ENCODE measurements around the gene IQSEC3.

Gene IQSEC3

DNA sequence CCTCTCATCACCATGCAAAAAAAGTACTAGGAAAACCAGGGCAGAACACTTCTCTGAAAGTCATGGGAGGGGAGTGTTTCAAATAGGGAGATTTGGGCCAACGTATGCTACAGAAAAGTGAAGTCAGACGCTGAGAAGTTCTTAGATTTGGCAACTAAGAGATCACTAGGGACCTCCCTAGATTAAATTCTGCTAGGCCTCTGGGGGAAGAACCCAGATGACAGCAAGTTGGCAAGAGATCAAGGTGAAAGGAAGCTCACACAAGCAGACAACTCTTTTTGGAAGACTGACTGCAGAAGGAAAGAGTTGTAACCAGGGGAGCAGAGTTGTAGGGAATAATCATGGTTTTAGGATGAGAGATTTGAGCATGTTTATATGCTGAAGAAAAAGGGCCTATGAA lies 20.7 kb downstream of the IQSEC3 start:
- no peak overlapping the region for H3K4me3 Mint-ChIP-seq
- H3K27ac Mint-ChIP-seq: no peak overlapping the region
- no peaks in the 10 kb centered on the region for H3K4me1 Mint-ChIP-seq (ENCODE audit: low read depth)
- peaks cover 6% of the 10 kb centered on the region for H3K27me3 Mint-ChIP-seq
- peaks cover 3% of the 10 kb centered on the region for H3K36me3 Mint-ChIP-seq
- H3K9me3 Mint-ChIP-seq (ENCODE audit: low read depth): peaks cover 15% of the 10 kb centered on the region

DNA sequence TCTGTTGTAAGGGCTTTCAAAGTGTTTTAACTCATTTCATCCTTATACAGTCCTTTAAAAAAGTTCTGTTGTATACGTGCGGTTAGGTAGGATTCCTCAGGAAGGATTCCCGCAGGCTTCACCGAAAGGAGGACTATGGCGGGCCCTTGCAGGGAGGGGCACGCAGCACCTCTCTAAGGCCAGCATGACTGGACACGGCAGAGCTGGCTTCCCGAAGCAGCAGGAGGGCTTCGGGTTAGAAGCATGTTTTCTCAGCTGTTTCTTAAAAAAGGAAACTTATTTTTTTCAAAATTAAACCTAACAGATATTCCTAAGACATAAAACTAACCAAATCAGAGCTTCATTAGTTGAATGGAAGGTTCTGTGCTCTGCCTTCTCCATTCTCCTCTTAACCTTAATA lies 21.3 kb downstream of the IQSEC3 start:
- H3K27me3 Mint-ChIP-seq: peaks cover 6% of the 10 kb centered on the region
- H3K4me3 Mint-ChIP-seq: no peak overlapping the region

DNA sequence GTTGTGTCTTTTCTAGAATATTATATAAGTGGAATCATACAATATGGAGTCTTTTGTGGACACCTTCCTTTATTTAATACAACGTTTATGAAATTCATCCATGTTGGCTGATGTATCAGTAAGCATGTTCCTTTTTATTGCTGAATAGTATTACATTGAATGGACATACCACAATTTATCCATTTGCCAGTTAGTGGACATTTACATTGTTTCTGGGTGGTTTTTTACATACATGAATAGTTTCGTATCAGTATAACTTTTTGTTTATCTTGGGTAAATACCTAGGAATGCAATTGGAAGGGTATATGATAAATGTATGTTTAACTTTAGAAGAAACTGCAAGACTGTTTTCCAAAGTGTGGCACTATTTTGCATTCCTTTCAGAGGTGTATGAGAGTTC lies 23.1 kb downstream of the IQSEC3 start:
- Mint-ChIP-seq H3K9me3 (ENCODE audit: low read depth) (peaks cover 15% of the 10 kb centered on the region), H3K36me3 (peaks cover 6% of the 10 kb centered on the region), H3K27me3 (peaks cover 3% of the 10 kb centered on the region), H3K4me1 (ENCODE audit: low read depth) (no peaks in the 10 kb centered on the region), H3K27ac (no peak overlapping the region), H3K4me3 (no peak overlapping the region)

More for the DNA sequence above, 21.3 kb downstream of the IQSEC3 start:
- Mint-ChIP-seq H3K9me3 (ENCODE audit: low read depth) (peaks cover 15% of the 10 kb centered on the region), H3K4me1 (ENCODE audit: low read depth) (no peaks in the 10 kb centered on the region), H3K27ac (no peak overlapping the region), H3K36me3 (peaks cover 3% of the 10 kb centered on the region)

DNA sequence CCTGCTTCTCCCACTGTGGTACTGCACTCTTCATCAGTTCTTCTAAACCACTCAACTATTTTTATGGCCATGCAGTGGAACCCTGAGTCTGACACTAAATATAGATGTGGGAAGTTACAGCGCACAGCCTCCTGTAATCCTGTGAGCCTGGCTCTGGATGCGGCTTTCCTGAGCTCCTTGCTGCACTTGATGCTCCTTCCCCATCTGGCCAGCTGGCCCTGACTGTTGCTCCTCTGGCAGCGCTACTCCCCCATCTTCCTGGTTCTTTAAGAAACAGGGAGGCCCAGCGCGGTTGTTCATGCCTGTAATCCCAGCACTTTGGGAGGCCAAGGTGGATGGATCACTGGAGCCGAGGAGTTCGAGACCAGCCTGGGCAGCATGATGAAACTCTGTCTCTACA lies 24.6 kb downstream of the IQSEC3 start:
- peaks cover 6% of the 10 kb centered on the region for H3K36me3 Mint-ChIP-seq
- H3K27ac Mint-ChIP-seq: no peak overlapping the region
- no peaks in the 10 kb centered on the region for H3K4me1 Mint-ChIP-seq (ENCODE audit: low read depth)
- H3K9me3 Mint-ChIP-seq (ENCODE audit: low read depth): peaks cover 15% of the 10 kb centered on the region
- peaks cover 3% of the 10 kb centered on the region for H3K27me3 Mint-ChIP-seq
- no peak overlapping the region for H3K4me3 Mint-ChIP-seq

DNA sequence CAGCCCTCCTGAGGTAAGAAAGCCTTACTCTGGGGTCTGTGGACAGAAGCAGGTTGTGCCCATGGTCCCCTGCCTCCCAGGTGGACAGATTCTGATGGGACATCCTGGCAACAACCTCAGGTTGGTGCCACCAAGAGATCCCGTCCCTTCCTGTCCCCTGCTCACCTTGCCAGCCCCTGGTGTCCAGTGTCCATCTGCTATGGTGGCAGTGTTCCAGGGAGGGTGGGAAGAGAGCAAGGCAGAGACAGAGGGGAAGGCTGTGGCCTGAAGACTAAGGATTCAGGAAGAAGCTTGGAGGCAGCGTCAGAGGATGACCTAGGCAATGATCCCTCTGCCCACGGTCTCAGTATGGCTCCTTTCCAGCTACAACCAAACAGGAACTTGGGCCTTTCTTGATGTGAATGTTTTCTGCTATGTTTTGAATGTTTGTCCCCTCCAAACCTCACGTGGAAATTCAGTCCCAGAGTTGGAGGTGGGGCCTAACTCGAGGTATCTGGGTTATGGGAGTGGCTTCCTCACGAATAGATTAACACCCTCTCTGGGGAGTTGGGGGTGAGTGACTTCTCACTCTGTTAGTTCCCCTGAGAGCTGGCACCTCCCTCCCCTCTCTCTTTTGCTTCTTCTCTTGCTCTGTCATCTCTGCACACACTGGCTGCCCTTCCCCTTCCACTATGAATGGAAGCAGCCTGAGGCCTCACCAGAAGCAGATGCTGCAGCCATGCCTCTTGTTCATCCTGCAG lies 26.9 kb downstream of the IQSEC3 start:
- Mint-ChIP-seq H3K9me3 (ENCODE audit: low read depth) (peaks cover 15% of the 10 kb centered on the region), H3K27ac (no peak overlapping the region), H3K36me3 (peaks cover 6% of the 10 kb centered on the region), H3K4me3 (no peak overlapping the region), H3K4me1 (ENCODE audit: low read depth) (no peaks in the 10 kb centered on the region), H3K27me3 (peaks cover 3% of the 10 kb centered on the region)

DNA sequence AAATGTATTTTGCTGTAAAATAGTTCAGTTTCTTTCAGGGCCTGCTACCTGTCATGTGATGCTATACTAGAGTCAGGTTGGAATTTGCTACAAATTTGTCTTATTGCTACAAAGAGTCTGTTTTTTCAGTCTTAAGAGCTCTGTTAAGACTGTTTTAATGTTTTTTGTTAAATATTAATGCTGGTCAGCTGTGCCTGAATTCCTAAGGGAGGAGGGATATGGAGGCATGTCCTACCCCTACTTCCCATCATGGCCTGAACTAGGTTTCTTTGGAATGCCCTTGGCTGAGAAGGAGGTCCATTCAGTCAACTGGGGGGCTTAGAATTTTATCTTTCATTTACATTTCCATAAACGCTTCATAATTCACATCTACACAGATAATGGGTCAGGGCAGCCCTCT lies 30.0 kb downstream of the IQSEC3 start:
- H3K9me3 Mint-ChIP-seq (ENCODE audit: low read depth): no peaks in the 10 kb centered on the region
- H3K4me3 Mint-ChIP-seq: no peak overlapping the region
- H3K36me3 Mint-ChIP-seq: peaks cover 3% of the 10 kb centered on the region
- peaks cover 7% of the 10 kb centered on the region for H3K27me3 Mint-ChIP-seq
- no peak overlapping the region for H3K27ac Mint-ChIP-seq
- no peaks in the 10 kb centered on the region for H3K4me1 Mint-ChIP-seq (ENCODE audit: low read depth)

DNA sequence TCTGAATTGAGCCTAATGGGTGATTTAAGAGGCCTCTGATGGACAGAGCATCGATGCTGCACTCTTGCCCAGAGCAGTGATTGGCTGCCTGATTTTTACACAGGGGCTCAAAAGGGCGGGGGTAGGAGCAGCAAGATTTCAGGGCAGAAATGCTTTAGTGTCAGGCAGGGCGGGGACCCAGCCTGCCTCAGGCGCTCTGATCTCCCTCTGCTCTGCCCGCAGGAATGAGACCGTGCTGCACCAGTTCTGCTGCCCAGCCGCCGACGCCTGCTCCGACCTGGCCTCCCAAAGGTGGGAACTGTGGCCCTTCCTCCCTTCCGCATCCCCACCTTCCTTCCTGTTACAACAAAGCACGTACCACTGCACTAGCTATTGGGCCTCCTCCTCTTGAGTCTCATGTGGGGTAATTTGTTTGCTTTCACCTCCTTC lies 32.4 kb downstream of the IQSEC3 start:
- Mint-ChIP-seq H3K36me3 (peaks cover under 1% of the 10 kb centered on the region), H3K4me1 (ENCODE audit: low read depth) (peaks cover 2% of the 10 kb centered on the region), H3K27ac (no peak overlapping the region), H3K9me3 (ENCODE audit: low read depth) (no peaks in the 10 kb centered on the region), H3K27me3 (peaks cover 6% of the 10 kb centered on the region), H3K4me3 (no peak overlapping the region)

DNA sequence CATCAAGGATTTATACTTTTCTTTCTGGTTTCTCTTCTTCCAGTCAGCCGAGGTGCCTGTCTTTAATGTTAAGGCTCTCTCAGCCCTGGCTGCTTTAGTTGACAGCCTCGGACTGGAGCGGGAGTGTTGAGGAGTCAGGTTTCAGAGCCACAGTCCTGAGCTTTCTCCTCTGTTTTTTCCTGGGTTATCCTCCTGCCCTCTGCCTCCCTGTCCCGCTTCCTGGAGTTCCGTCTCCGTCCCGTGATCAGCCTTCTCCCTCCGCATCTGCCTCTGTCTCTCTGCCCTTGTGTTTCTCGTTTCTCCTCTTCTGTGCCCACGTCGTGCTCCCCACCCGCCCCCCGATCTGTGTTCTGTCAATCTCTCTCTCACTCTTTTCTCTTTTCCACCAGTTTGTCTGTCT lies 33.0 kb downstream of the IQSEC3 start:
- Mint-ChIP-seq H3K4me1 (ENCODE audit: low read depth) (peaks cover 5% of the 10 kb centered on the region), H3K4me3 (no peak overlapping the region), H3K27ac (no peak overlapping the region), H3K36me3 (no peaks in the 10 kb centered on the region), H3K9me3 (ENCODE audit: low read depth) (no peaks in the 10 kb centered on the region), H3K27me3 (peaks cover 6% of the 10 kb centered on the region)

DNA sequence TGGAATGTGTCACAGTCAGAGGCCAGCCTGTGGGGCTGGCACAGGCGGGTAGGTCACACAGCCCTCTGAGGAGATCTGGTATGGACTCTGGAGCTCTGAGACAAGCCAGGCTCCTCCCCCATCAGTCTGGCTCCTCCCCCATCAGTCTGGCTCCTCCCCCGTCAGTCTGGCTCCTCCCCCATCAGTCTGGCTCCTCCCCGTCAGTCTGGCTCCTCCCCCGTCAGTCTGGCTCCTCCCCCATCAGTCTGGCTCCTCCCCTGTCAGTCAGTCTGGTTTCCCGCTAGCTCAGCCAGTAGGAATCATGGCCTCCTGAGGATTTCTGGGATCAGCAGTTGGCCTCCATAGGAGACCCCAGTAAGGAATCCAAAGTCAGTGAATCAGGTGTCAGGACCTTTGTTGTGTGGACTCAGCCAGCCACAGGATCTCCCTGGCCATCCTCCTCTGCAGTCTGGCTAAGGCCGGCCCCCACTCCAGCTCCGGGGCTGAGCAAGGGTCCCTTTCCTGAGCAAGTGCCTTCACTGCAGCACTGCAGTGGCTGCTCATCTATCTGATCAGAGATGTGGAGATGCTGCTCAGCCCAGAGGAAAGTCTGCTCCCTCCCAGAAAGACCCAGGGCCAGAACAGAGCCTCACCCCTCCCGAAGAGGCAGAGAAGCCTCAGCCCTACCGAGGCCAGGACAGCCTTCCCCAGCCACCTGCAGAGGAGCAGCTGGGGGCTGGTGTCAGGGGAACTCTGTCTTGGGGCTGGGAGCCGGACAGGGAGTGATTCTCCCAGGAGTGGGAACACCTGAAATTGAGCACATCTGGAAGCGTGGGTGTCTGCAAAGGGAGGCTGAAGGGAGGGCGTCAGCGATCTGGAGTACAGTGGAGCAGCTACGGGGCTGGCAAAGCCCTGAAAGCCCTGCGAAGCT lies 35.7 kb downstream of the IQSEC3 start:
- H3K27me3 Mint-ChIP-seq: peaks cover 6% of the 10 kb centered on the region

DNA sequence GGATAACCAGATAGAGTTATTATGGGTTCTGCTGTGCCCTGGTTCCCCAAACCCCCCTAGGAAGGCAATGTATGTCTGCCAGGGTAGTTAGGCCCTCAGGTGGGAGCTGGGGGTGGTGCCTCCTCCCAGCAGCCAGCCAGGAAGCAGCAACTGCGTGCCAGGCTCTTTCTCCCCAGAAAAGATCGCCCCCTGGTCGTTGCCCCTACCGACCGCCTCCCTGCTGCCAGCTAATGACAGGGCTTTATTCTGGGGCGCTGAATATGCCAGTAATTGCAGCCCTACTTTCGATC lies 36.3 kb downstream of the IQSEC3 start:
- no peak overlapping the region for H3K4me3 Mint-ChIP-seq
- H3K4me1 Mint-ChIP-seq (ENCODE audit: low read depth): peaks cover 8% of the 10 kb centered on the region
- no peaks in the 10 kb centered on the region for H3K9me3 Mint-ChIP-seq (ENCODE audit: low read depth)
- peaks cover 6% of the 10 kb centered on the region for H3K27me3 Mint-ChIP-seq
- no peak overlapping the region for H3K27ac Mint-ChIP-seq
- no peaks in the 10 kb centered on the region for H3K36me3 Mint-ChIP-seq

More for the DNA sequence above, 35.7 kb downstream of the IQSEC3 start:
- peaks cover 8% of the 10 kb centered on the region for H3K4me1 Mint-ChIP-seq (ENCODE audit: low read depth)
- H3K9me3 Mint-ChIP-seq (ENCODE audit: low read depth): no peaks in the 10 kb centered on the region
- H3K4me3 Mint-ChIP-seq: no peak overlapping the region
- no peaks in the 10 kb centered on the region for H3K36me3 Mint-ChIP-seq
- no peak overlapping the region for H3K27ac Mint-ChIP-seq

DNA sequence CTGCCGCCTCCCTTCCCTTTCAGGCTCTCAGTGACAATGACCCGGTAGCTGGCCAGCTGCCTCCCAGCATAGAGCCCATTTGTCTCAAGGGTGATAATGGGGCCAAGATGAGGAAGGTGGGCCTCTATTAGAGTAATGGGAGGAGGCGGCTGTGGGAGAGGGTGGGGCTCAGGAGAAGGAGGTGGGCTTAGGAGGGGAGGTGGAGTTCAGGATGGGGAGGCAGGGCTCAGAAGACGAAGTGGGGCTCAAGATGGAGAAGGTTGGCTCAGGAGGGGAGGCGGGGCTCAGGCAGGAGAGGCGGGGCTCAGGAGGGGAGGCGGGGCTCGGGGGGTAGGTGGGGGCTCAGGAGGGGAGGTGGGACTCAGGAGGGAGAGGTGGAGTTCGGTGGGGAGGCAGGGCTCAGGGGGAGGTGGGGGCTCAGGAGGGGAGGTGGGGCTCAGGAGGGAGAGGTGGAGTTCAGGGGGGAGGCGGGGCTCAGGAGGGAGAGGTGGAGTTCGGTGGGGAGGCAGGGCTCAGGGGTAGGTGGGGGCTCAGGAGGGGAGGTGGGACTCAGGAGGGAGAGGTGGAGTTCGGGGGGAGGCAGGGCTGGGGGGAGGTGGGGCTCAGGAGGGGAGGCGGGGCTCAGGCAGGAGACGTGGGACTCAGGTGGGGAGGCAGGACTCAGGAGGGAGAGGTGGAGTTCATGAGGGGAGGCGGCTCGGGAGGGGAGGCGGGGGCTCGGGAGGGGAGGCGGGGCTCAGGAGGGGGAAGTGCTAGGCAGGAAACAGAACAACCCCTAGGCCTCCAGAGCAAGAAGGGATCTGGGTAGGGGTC lies 36.8 kb downstream of the IQSEC3 start:
- Mint-ChIP-seq H3K27ac (no peak overlapping the region), H3K9me3 (ENCODE audit: low read depth) (no peaks in the 10 kb centered on the region), H3K4me3 (no peak overlapping the region), H3K4me1 (ENCODE audit: low read depth) (peaks cover 8% of the 10 kb centered on the region), H3K27me3 (peaks cover 6% of the 10 kb centered on the region), H3K36me3 (no peaks in the 10 kb centered on the region)

DNA sequence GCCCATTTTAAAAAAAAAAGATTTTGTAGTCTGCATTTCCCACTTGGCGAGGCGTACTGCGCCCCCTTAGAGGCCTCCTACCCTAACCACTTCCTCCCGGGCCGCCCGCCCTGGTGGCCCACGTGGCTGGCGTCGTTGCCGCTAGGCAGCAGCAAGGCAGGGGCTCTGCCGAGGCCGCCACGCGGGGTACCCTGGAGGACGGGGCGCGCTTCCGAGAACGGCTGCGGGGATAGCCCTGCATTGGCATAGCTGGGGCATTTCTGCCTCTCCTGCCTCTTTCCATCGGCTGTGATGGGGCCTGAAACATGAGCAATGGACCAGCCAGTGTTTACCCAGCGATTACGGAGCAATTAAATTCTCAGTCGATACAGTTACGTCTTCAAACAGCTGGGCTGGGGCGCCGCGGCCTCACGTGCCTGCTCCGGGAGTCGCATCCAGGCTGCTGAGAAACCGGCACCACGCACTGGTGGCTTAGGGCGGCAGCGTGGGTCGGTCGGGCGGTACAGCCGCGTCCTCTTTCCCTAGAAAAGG lies 38.0 kb downstream of the IQSEC3 start:
- Mint-ChIP-seq H3K27me3 (peaks cover 3% of the 10 kb centered on the region), H3K27ac (no peak overlapping the region), H3K9me3 (ENCODE audit: low read depth) (no peaks in the 10 kb centered on the region), H3K36me3 (no peaks in the 10 kb centered on the region), H3K4me1 (ENCODE audit: low read depth) (peaks cover 12% of the 10 kb centered on the region), H3K4me3 (no peak overlapping the region)

DNA sequence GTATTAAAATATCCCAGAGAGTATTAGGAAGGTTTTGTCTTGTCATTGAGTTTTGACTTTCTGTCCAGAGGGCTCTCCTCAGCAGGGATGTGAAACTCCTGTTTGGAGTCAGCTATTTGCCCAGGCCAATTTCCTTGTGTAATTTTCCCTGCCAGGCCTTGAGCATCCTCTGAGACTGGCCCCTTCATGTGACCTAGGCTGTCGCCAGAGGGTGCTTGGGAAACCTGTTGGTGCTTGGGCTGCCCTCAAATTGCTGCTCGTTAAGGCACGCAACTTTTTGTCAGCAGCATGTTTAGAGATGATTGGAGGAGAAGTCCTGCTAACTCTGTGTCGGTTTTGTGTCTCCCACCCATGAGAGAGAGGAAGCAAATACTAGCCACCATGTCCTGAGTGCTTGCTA lies 39.1 kb downstream of the IQSEC3 start:
- H3K27ac Mint-ChIP-seq: no peak overlapping the region
- H3K4me3 Mint-ChIP-seq: no peak overlapping the region
- H3K4me1 Mint-ChIP-seq (ENCODE audit: low read depth): peaks cover 19% of the 10 kb centered on the region
- H3K27me3 Mint-ChIP-seq: no peaks in the 10 kb centered on the region
- H3K9me3 Mint-ChIP-seq (ENCODE audit: low read depth): no peaks in the 10 kb centered on the region
- H3K36me3 Mint-ChIP-seq: no peaks in the 10 kb centered on the region

DNA sequence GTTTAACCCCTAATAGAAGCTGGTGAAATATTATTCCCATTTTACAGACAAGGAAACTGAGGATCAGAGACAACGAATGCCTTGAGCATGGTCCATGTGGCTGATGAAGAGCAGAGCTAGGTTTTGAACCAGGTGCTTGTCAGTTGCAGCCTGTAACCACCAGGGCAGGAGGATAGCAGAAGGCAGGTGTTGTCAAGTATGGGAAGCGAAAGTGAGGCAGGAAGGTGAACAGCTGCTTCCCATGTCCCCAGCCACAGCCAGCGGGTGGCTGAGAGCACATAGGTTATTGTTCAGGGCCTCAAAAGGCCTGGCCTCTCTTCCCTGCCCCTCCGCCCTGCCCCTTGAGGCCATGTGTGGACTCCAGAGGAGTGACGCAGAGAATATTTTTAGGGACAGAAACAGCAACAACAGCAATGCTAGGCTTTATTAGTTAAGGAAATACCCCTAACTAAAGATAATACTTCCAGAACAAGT lies 39.6 kb downstream of the IQSEC3 start:
- no peaks in the 10 kb centered on the region for H3K36me3 Mint-ChIP-seq
- H3K27me3 Mint-ChIP-seq: no peaks in the 10 kb centered on the region
- H3K4me1 Mint-ChIP-seq (ENCODE audit: low read depth): peaks cover 19% of the 10 kb centered on the region
- no peak overlapping the region for H3K4me3 Mint-ChIP-seq
- no peak overlapping the region for H3K27ac Mint-ChIP-seq
- H3K9me3 Mint-ChIP-seq (ENCODE audit: low read depth): no peaks in the 10 kb centered on the region

All from activated naive CD8-positive, alpha-beta T cell (primary cell).